ENCODE results near the gene NCK2.

- TF ChIP-seq ZSCAN20 (CRISPR knock-in tag; IDR thresholded peaks at IDR 0.05) (no peak), EP300 (IDR thresholded peaks at IDR 0.05) (no peak), MAX (IDR thresholded peaks at IDR 0.05) (no peak), CTCF (IDR thresholded peaks at IDR 0.05) (no peak), KDM5A (IDR thresholded peaks at IDR 0.05) (no peak), KDM1A (IDR thresholded peaks at IDR 0.05; ENCODE audit: low read depth) (no peak), CEBPB (IDR thresholded peaks at IDR 0.05) (no peak), EHF (CRISPR knock-in tag; IDR thresholded peaks at IDR 0.05) (no peak), POLR2AphosphoS2 (conservative IDR thresholded peaks at IDR 0.05; ENCODE audit: low read length) (no peak), HDAC2 (IDR thresholded peaks at IDR 0.05) (no peak), USF2 (IDR thresholded peaks at IDR 0.05) (no peak), MAZ (IDR thresholded peaks at IDR 0.05; ENCODE audit: borderline replicate concordance, low read depth, low read length) (no peak), JUN (IDR thresholded peaks at IDR 0.05) (no peak)
Observed at GRCh38 chr2:105928086-105928485, 183.4 kb downstream of the NCK2 start.

All from A549 (cell line).